Measurements from ENCODE around the gene MTMR2.
"Not testable (repeated sequence)": the region's sequence is repeated elsewhere in the genome, so short reads cannot be mapped to it uniquely, and the experiment has no call there.

DNA sequence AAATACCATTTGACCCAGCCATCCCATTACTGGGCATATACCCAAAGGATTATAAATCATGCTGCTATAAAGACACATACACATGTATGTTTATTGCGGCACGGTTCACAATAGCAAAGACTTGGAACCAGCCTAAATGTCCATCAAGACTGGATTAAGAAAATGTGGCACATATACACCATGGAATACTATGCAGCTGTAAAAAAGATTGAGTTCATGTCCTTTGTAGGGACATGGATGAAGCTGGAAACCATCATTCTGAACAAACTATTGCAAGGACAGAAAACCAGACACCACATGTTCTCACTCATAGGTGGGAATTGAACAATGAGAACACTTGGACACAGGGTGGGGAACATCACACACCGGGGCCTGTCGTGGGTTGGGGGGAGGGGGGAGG lies 112.9 kb downstream of the MTMR2 start:
- TF ChIP-seq, protein P1, sequence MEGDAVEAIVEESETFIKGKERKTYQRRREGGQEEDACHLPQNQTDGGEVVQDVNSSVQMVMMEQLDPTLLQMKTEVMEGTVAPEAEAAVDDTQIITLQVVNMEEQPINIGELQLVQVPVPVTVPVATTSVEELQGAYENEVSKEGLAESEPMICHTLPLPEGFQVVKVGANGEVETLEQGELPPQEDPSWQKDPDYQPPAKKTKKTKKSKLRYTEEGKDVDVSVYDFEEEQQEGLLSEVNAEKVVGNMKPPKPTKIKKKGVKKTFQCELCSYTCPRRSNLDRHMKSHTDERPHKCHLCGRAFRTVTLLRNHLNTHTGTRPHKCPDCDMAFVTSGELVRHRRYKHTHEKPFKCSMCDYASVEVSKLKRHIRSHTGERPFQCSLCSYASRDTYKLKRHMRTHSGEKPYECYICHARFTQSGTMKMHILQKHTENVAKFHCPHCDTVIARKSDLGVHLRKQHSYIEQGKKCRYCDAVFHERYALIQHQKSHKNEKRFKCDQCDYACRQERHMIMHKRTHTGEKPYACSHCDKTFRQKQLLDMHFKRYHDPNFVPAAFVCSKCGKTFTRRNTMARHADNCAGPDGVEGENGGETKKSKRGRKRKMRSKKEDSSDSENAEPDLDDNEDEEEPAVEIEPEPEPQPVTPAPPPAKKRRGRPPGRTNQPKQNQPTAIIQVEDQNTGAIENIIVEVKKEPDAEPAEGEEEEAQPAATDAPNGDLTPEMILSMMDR (IDR thresholded peaks at IDR 0.05) = not testable (repeated sequence)
- not testable (repeated sequence) for TF ChIP-seq EZH2 (IDR thresholded peaks at IDR 0.05; ENCODE audit: borderline replicate concordance, insufficient read depth, low read depth, low read length, poor library complexity, severe bottlenecking)

Measured in B cell (primary cell).